Skin epidermis (tissue), 12 donors: ENCODE data around the gene AVPR2.

ENCODE experiments used
- H3K27ac ChIP-seq, 21 experiments: fragments of 200-600 bp; sonication (generic) in 11 of 21; one replicate each; pipeline ENCODE4 v1.5.0; 2020; ENCODE audit warnings: mild to moderate bottlenecking in 3 of 21, inconsistent platforms in 2 of 21, moderate library complexity in 2 of 21
- H3K4me3 ChIP-seq, 7 experiments: fragments of 200-600 bp; sonication (generic) in 2 of 7; one replicate each; pipeline ENCODE4 v1.5.0; 2020; ENCODE audit warnings: inconsistent platforms in 2 of 7, mild to moderate bottlenecking in 2 of 7, moderate library complexity in 1 of 7

AVPR2 gene

GRCh38 chrX:153926858-153927671, 22.6 kb downstream of the AVPR2 start:
- H3K4me3 ChIP-seq, result peak overlapping the region; percentile 37 to 56 (median 47)
- H3K27ac ChIP-seq, result peak overlapping the region; percentile 70 to 99 (median 94)

- Histone ChIP-seq H3K27ac (peak overlapping the region; percentile 70 to 99 (median 94)), H3K4me3 (peak overlapping the region; percentile 37 to 56 (median 47))
Observed at GRCh38 chrX:153927672-153927921, 23.1 kb downstream of the AVPR2 start.

DNA sequence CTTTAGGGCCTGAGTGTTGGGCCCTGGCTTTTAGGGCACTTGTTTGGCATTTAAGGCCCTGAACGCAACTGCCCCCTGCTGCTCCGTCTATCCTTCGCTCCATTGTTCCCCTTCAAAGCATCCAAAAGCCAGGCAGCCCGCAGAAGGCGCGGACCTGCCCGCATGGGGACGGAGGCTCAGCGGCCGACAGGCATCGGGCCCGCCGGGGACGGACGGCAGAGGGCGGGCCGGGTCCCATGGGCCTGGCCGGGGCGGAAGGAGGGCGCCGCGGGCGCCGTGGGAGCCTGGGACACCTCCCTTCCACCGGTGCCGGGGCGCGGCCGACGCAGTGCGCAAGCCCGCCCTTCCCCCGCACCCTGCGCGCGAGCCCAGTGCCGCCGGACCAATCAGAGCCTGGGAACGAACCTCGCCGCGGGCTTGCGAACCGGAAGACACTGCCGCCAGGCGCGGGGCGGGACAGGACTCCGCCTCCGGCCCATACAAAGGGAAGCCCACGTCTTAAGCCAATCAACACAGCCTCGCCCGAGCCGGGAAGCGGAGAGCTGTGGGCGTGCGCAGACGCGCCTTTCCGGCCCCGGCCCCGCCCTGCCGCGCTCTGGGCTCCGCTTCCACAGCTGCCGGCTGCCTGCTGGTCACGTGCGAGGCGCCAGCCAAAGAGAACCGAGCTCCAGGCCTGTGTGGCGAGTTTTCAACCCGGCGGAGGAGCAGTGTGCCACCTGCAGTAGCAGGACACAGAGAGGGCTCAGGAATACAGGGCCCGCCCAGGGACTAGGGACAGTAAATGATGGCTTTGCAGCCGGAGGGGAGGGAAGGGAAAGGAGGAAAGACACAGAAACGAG, 23.7 kb downstream of the AVPR2 start:
- Histone ChIP-seq H3K4me3 (peak overlapping the region; percentile 37 to 56 (median 47)), H3K27ac (peak overlapping the region; percentile 70 to 99 (median 94))

- peak overlapping the region in 14 of 21 experiments; percentile 21 to 98 (median 64) for H3K27ac ChIP-seq
- H3K4me3 ChIP-seq, result peak overlapping the region in 3 of 7 experiments; percentile 5 to 51 (median 47)
Observed at GRCh38 chrX:153928846-153929245, 24.4 kb downstream of the AVPR2 start.

DNA sequence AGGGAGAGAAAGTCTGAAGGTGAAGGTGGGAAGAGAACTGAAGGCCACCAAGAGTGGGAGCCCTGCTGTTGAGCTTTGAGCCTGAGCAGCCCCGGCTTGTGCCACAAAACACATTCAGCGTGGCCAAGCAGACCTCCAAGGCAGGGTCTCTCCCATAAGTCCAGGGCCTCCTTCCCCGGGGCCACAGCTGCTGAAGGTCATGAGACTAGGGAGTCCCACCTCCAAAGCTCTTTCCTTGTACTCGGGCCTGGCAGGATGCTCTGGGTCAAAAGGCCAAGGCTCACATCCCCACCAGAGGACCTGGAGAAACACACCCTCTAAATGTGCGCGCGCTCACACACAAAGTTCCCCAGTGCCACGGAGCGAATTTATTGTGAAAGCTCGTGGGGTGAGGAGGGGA, 25.1 kb downstream of the AVPR2 start:
- Histone ChIP-seq H3K27ac (peak overlapping the region in 7 of 21 experiments; percentile 26 to 98 (median 55)), H3K4me3 (no peak overlapping the region)

- Histone ChIP-seq H3K27ac (peak overlapping the region in 4 of 21 experiments; percentile 1 to 55 (median 32)), H3K4me3 (no peak overlapping the region)
Observed at GRCh38 chrX:153930011-153930910, 25.8 kb downstream of the AVPR2 start.

- no peak overlapping the region for H3K27ac ChIP-seq
Observed at GRCh38 chrX:153931151-153931550, 26.7 kb downstream of the AVPR2 start.

DNA sequence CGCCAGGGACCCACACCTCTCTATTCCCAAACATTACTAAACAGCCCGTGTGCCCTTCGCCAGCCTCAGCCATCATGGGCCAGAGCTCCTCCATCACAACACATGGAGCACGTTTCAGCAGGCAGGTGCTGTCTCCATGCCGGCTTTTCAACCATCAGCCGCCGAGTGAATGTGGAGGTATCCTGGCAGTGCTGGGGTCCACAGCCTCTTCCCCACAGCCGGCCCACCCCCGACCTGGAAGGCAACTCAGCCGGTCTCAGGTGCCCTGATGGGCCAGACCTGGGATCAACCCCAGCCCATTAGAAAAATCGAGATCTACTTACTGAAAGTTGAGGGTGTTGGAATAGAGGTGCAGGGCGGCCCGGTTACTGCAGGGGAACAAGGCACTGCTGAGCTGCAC, 27.3 kb downstream of the AVPR2 start:
- Histone ChIP-seq H3K4me3 (no peak overlapping the region), H3K27ac (no peak overlapping the region)

More at GRCh38 chrX:153931151-153931550, 26.7 kb downstream of the AVPR2 start:
- no peak overlapping the region for H3K4me3 ChIP-seq

DNA sequence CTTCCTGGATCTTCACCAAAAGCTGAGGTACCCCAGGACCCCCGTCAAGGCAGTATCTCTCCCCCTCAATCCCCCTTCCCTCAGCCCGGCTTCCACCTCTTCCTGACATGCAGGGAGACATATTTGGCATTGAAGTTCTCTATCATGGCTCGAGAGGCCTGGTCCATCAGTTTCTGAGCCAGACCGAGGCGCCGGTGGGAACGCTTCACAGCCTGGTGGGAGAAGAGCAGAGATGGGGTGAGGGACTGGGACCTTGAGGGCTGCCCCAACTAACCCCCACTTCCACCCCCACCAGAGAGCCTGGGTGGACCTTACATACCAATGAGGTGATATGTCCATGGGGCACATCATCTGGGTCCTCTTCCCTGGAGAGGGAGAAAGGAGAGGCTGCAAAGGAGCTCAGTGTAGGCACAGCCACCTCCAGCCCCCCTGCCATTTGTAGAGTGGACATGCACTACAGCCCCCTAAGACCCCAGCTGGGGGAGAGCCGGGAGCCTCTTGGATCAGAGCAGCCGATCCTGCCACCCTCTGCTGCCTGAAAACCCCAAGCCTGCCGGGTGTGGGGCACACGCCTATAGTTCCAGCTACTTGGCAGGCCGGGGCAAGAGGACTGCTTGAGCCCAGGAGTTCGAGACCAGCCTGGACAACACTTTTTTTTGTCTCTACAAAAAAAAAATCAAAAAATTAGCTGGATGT, 27.9 kb downstream of the AVPR2 start:
- Histone ChIP-seq H3K4me3 (no peak overlapping the region), H3K27ac (no peak overlapping the region)

- peak overlapping the region in 15 of 21 experiments; percentile 44 to 87 (median 78) for H3K27ac ChIP-seq
- H3K4me3 ChIP-seq, result peak overlapping the region; percentile 52 to 71 (median 68)
Observed at GRCh38 chrX:153933748-153934147, 29.3 kb downstream of the AVPR2 start.

DNA sequence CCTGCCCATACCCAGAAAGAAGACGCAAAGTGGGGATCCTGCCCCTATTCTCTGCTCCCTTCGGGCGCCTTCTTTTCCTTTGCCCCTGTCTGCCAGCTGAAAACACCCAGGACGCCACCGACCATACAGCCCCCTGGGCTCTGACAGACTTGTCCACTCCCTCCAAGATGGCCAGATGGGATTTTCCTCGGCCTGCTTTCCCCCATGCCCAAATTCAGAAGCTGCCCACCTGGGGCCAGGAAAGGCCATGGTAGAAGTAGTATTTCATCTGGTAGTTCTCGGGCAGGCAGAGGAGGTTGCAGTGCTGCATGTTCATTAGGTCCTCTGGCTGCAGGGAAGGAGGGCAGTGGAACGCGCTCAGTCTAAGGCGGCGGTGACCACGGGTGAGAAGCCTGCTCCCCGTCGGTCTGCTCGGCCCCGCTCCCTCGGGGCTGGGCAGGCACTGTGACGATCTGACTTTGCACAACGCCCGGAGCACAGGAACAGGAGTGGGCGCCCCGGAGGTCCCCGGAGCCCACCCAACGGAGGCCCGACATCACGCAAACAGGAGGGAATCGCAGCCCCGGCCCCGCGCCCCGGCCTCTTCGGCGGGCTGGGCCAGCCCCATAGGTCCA, 29.8 kb downstream of the AVPR2 start:
- H3K27ac ChIP-seq, result peak overlapping the region in 20 of 21 experiments; percentile 13 to 87 (median 76)
- H3K4me3 ChIP-seq, result peak overlapping the region; percentile 52 to 71 (median 68)

GRCh38 chrX:153934762-153935325, 30.4 kb downstream of the AVPR2 start, which contains the start of gene NAA10:
NAA10 (minus strand) TSS chrX:153935037; CDS start chrX:153934904, 133 bp downstream.
- H3K27ac ChIP-seq, result peak within 1 kb of the TSS in 20 of 21 experiments; percentile 13 to 87 (median 76)
- H3K4me3 ChIP-seq, result peak within 1 kb of the TSS; percentile 52 to 71 (median 68)

GRCh38 chrX:153935326-153935851, 30.9 kb downstream of the AVPR2 start:
- Histone ChIP-seq H3K4me3 (peak overlapping the region; percentile 38 to 71 (median 63)), H3K27ac (peak overlapping the region in 7 of 21 experiments; percentile 44 to 87 (median 66))

DNA sequence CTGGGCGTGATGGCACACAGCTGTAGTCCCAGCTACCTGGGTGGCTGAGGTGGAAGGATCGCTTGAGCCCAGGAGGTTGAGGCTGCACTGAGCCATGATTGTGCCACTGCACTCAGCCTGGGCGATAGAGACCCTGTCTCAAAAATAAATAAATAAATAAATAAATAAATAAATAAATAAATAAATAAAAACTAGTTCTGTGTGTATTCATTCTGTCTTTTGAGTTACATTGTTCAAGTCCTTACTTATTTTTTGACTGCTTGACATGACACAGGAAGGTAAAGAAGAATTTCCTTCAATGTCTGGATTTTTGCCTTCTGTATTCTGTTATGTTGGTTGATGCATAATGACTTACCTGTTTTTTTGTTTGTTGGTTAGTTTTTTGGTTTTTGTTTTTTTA, 32.6 kb downstream of the AVPR2 start:
- no peak overlapping the region for H3K27ac ChIP-seq
- H3K4me3 ChIP-seq, result no peak overlapping the region

- Histone ChIP-seq H3K4me3 (no peak overlapping the region), H3K27ac (no peak overlapping the region)
Observed at GRCh38 chrX:153938226-153938786, 33.8 kb downstream of the AVPR2 start.

DNA sequence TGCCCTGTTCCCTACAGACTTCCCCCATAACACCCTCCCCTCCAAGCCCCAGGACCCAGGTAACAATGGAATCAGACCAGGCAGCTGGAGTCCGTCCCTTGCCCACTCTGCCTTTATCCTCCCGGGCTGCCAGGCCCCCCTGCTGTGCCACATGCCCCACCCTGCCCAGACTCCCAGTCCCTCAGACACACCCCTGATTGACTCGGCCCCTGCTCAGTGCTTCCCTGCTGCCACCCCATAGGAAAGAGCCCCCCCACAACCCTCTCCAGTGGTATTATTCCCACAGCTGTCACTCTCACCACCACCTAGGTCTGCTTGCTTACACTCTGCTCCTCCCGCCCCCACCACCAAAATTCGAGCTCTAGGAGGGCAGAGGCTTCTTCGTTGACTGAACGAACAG, 35.1 kb downstream of the AVPR2 start:
- H3K27ac ChIP-seq, result no peak overlapping the region
- no peak overlapping the region for H3K4me3 ChIP-seq
